Mucosa of rectum (tissue), 2 donors: ENCODE data around the gene SNRNP200.

Source experiments
- H3K27ac ChIP-seq, 2 donors: one replicate each; pipeline ENCODE4 v1.7.0; 2013; ENCODE audit warnings: inconsistent platforms in 2 of 2, low read depth in 2 of 2, low read length in 2 of 2
- H3K27me3 ChIP-seq, 2 donors: one replicate each; pipeline ENCODE4 v1.7.0; 2013; ENCODE audit warnings: low read length in 2 of 2; ENCODE audit not compliant: control insufficient read depth in 2 of 2, insufficient read depth in 2 of 2
- H3K36me3 ChIP-seq, 2 donors: one replicate each; pipeline ENCODE4 v1.7.0; 2013; ENCODE audit warnings: low read length in 2 of 2; ENCODE audit not compliant: control insufficient read depth in 2 of 2, insufficient read depth in 2 of 2
- H3K4me1 ChIP-seq, 2 donors: one replicate each; pipeline ENCODE4 v1.7.0; 2013; ENCODE audit warnings: low read length in 2 of 2, mild to moderate bottlenecking in 1 of 2; ENCODE audit not compliant: control insufficient read depth in 2 of 2, insufficient read depth in 2 of 2
- H3K4me3 ChIP-seq, 2 donors: one replicate each; pipeline ENCODE4 v1.7.0; 2013; ENCODE audit warnings: low read length in 2 of 2
- H3K9ac ChIP-seq, 2 donors: one replicate each; pipeline ENCODE4 v1.7.0; 2013; ENCODE audit warnings: low read length in 2 of 2, low read depth in 1 of 2, mild to moderate bottlenecking in 1 of 2
- H3K9me3 ChIP-seq, 2 donors: one replicate each; pipeline ENCODE4 v1.7.0; 2013; ENCODE audit warnings: low read length in 2 of 2; ENCODE audit not compliant: control insufficient read depth in 2 of 2
- donor health status: healthy.
- donor health status: Normal muscosa, but diverticular disease.

Gene SNRNP200

GRCh38 chr2:96287273-96287856 lies 18.0 kb downstream of the SNRNP200 start:
- H3K36me3 ChIP-seq = peaks cover 96 to 99% of the 10 kb centered on the region in 2 donors
- H3K4me3 ChIP-seq = no peak overlapping the region
- H3K9me3 ChIP-seq = no peaks in the 10 kb centered on the region

GRCh38 chr2:96276787-96277499 lies 28.4 kb downstream of the SNRNP200 start:
- Histone ChIP-seq H3K4me1 (no peaks in the 10 kb centered on the region), H3K27ac (no peak overlapping the region), H3K9me3 (no peaks in the 10 kb centered on the region), H3K27me3 (no peaks in the 10 kb centered on the region), H3K36me3 (peaks cover 66 to 72% of the 10 kb centered on the region in 2 donors), H3K9ac (no peak overlapping the region), H3K4me3 (no peak overlapping the region)

More at GRCh38 chr2:96287273-96287856, 18.0 kb downstream of the SNRNP200 start:
- no peaks in the 10 kb centered on the region for H3K4me1 ChIP-seq
- no peaks in the 10 kb centered on the region for H3K27me3 ChIP-seq
- H3K9ac ChIP-seq = no peak overlapping the region
- no peak overlapping the region for H3K27ac ChIP-seq

GRCh38 chr2:96274355-96275056 lies 30.8 kb downstream of the SNRNP200 start:
- no peak overlapping the region for H3K4me3 ChIP-seq
- no peaks in the 10 kb centered on the region for H3K9me3 ChIP-seq
- H3K4me1 ChIP-seq = no peaks in the 10 kb centered on the region
- H3K9ac ChIP-seq = no peak overlapping the region
- H3K36me3 ChIP-seq = peaks cover 66 to 68% of the 10 kb centered on the region in 2 donors
- H3K27ac ChIP-seq = no peak overlapping the region
- no peaks in the 10 kb centered on the region for H3K27me3 ChIP-seq

- H3K4me3 ChIP-seq = no peak overlapping the region
- H3K4me1 ChIP-seq = no peaks in the 10 kb centered on the region
- no peak overlapping the region for H3K27ac ChIP-seq
- H3K9me3 ChIP-seq = no peaks in the 10 kb centered on the region
- no peaks in the 10 kb centered on the region for H3K27me3 ChIP-seq
- H3K9ac ChIP-seq = no peak overlapping the region
- peaks cover 66 to 67% of the 10 kb centered on the region in 2 donors for H3K36me3 ChIP-seq
These were observed 31.6 kb downstream of the SNRNP200 start for GRCh38 chr2:96273763-96274162.

- H3K4me3 ChIP-seq = no peak overlapping the region
- H3K9me3 ChIP-seq = no peaks in the 10 kb centered on the region
- peaks cover 6% of the 10 kb centered on the region in 2 donors for H3K4me1 ChIP-seq
- H3K27ac ChIP-seq = no peak overlapping the region
- no peaks in the 10 kb centered on the region for H3K27me3 ChIP-seq
- peaks cover 61 to 64% of the 10 kb centered on the region in 2 donors for H3K36me3 ChIP-seq
- no peak overlapping the region for H3K9ac ChIP-seq
These were observed 33.4 kb downstream of the SNRNP200 start for GRCh38 chr2:96271995-96272394.

- Histone ChIP-seq H3K9ac (peak overlapping the region; percentile 44 to 85), H3K27me3 (no peaks in the 10 kb centered on the region), H3K9me3 (no peaks in the 10 kb centered on the region), H3K4me1 (peaks cover 24% of the 10 kb centered on the region in 2 donors), H3K27ac (no peak overlapping the region), H3K4me3 (peak overlapping the region; percentile 55 to 96), H3K36me3 (peaks cover 39 to 46% of the 10 kb centered on the region in 2 donors)
These were observed 38.0 kb downstream of the SNRNP200 start for GRCh38 chr2:96267159-96267971.

- no peaks in the 10 kb centered on the region for H3K27me3 ChIP-seq
- H3K4me1 ChIP-seq = peaks cover 32 to 34% of the 10 kb centered on the region in 2 donors
- H3K36me3 ChIP-seq = peaks cover 32 to 42% of the 10 kb centered on the region in 2 donors
- no peaks in the 10 kb centered on the region for H3K9me3 ChIP-seq
- H3K27ac ChIP-seq = peak within 1 kb of the TSS; percentile 92 to 93
- H3K9ac ChIP-seq = peak within 1 kb of the TSS; percentile 85 to 97
- H3K4me3 ChIP-seq = peak within 1 kb of the TSS; percentile 95 to 96
These were observed 39.3 kb downstream of the SNRNP200 start, which contains the start of the genes CIAO1 and TMEM127 for GRCh38 chr2:96265840-96266679. Gene CIAO1, plus strand, starts transcription at chr2:96266225. Its CDS starts 126 bp downstream, at chr2:96266351. Gene TMEM127, minus strand, starts transcription at chr2:96265997. Its CDS starts 616 bp downstream, at chr2:96265381.

- H3K4me1 ChIP-seq = peaks cover 39 to 40% of the 10 kb centered on the region in 2 donors
- H3K9ac ChIP-seq = peak overlapping the region; percentile 85 to 97
These were observed 40.0 kb downstream of the SNRNP200 start for GRCh38 chr2:96265349-96265839.

More at GRCh38 chr2:96265349-96265839, 40.0 kb downstream of the SNRNP200 start:
- Histone ChIP-seq H3K27me3 (no peaks in the 10 kb centered on the region), H3K4me3 (peak overlapping the region; percentile 82 to 96), H3K9me3 (no peaks in the 10 kb centered on the region), H3K36me3 (peaks cover 29 to 37% of the 10 kb centered on the region in 2 donors), H3K27ac (peak overlapping the region; percentile 92 to 93)
